Astrocyte of the spinal cord (primary cell): ENCODE measurements around the gene IQSEC3.
"Not testable (repeated sequence)": the region's sequence is repeated elsewhere in the genome, so short reads cannot be mapped to it uniquely, and the experiment has no call there.

Source experiments
- DNase-seq: peaks from one replicate; pipeline ENCODE4 v3.0.0; 2011; ENCODE audit warnings: low read depth, low spot score
- H3K4me3 ChIP-seq: 2 replicates; pipeline ENCODE4 v1.5.1; 2011; ENCODE audit warnings: low read depth, mild to moderate bottlenecking, low read length, moderate library complexity
- CTCF ChIP-seq: IDR thresholded peaks from 2 replicates; pipeline ENCODE4 v1.5.1; 2012; ENCODE audit warnings: low read depth, mild to moderate bottlenecking, low read length, inconsistent platforms
- in situ Hi-C: cut with HindIII; loops from 2 replicates; pipeline ENCODE4 v1.10.0; 2017; ENCODE audit warnings: low sequenced_read_pairs

Gene IQSEC3

DNA sequence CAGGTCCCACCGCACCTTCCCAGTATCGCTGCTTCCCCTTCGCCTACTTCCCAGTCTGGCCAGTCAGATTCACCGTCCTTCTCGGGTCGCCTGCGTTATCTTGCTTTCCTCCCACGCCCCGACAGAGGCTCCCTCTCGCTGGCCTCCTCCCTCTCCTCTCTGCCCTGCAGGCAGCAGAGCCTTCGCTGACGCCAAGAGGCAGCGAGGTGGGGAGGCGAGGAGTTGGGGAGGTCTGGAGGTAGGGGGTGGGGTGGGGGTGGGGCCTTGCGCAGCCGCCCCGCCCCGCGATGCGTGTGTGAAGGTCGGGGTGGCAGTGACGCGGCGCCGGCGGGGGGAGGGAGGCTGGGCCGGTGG lies at the start of gene IQSEC3:
Gene IQSEC3, plus strand, starts transcription at position 340 of the 354 bp plus-strand sequence. CDS start 116 bp downstream, outside the sequence.
- H3K4me3 ChIP-seq, in situ Hi-C loops: not testable (repeated sequence)

GRCh38 chr12:17370-18340 lies 48.9 kb upstream of the IQSEC3 start:
- DNase-seq, in situ Hi-C loops, H3K4me3 ChIP-seq: not testable (repeated sequence)

More for the DNA sequence above, at the start of gene IQSEC3:
- DNase-seq, result not testable (repeated sequence)

DNA sequence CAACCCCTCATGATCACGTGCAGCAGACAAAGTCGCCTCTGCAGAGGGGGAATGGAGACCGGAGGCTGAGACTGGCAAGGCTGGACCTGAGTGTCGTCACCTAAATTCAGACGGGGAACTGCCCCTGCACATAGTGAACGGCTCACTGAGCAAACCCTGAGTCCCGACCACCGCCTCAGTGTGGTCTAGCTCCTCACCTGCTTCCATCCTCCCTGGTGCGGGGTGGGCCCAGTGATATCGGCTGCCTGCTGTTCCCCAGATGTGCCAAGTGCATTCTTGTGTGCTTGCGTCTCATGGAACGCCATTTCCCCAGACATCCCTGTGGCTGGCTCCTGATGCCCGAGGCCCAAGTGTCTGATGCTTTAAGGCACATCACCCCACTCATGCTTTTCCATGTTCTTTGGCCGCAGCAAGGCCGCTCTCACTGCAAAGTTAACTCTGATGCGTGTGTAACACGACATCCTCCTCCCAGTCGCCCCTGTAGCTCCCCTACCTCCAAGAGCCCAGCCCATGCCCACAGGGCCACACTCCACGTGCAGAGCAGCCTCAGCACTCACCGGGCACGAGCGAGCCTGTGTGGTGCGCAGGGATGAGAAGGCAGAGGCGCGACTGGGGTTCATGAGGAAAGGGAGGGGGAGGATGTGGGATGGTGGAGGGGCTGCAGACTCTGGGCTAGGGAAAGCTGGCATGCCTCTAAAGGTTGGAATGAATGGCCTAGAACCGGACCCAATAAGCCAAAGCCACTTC lies 47.6 kb upstream of the IQSEC3 start:
- H3K4me3 ChIP-seq, in situ Hi-C loops, DNase-seq: not testable (repeated sequence)

GRCh38 chr12:19906-20305 lies 46.7 kb upstream of the IQSEC3 start:
- DNase-seq, H3K4me3 ChIP-seq, in situ Hi-C loops: not testable (repeated sequence)

DNA sequence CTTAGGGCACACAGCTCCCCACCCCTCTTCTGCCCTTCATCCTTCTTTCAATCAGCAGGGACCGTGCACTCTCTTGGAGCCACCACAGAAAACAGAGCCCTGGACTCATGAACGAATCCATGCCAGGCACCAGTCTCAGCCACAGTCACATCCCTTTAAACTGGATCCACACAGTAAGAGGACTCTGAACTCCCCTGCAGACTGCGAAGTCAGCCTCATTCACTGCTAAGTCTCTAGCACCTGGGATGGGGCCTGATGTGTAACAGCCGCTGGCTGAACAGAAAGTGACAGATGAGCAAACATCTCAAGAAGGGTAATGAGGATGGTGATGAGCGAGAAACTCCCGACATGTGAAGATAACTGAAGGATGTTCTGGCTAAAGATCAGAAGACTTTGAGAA lies 45.8 kb upstream of the IQSEC3 start:
- in situ Hi-C loops, result no loop called here
- DNase-seq, result no peak
- TF ChIP-seq CTCF, result no peak
- no peak overlapping the region for H3K4me3 ChIP-seq

- in situ Hi-C loops, result no loop called here
- DNase-seq, result no peak
- TF ChIP-seq CTCF, result no peak
- H3K4me3 ChIP-seq, result no peak overlapping the region
Measured at GRCh38 chr12:21301-22189, 45.0 kb upstream of the IQSEC3 start.

- in situ Hi-C loops, result no loop called here
- no peak for DNase-seq
- no peak for TF ChIP-seq CTCF
- H3K4me3 ChIP-seq, result no peak overlapping the region
Measured at GRCh38 chr12:22190-22529, 44.4 kb upstream of the IQSEC3 start.

- DNase-seq, result no peak
- no peak for TF ChIP-seq CTCF
- no peak overlapping the region for H3K4me3 ChIP-seq
- in situ Hi-C loops, result no loop called here
Measured at GRCh38 chr12:22530-23201, 43.9 kb upstream of the IQSEC3 start.

GRCh38 chr12:27904-28303 lies 38.7 kb upstream of the IQSEC3 start:
- H3K4me3 ChIP-seq, DNase-seq, in situ Hi-C loops: not testable (repeated sequence)

DNA sequence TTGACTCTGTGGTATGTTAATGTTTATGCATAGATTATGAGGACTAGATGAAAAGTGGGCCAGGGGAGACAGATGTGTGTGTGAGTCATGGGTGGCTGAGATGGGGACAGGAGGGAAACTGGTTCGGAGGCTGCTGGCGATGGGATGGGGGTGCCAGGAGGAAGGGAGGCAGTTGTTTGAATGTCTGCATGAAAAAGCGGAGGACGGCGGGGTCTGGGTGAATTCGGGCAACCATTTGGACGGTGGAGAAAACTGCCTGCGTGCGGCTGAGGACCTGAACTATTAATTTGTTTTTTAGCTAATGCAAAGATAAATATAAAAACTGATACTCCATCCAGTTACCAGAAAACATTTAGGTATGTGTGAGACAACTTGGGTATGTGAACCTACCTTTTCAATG lies 27.8 kb upstream of the IQSEC3 start:
- DNase-seq, H3K4me3 ChIP-seq, in situ Hi-C loops: not testable (repeated sequence)

DNA sequence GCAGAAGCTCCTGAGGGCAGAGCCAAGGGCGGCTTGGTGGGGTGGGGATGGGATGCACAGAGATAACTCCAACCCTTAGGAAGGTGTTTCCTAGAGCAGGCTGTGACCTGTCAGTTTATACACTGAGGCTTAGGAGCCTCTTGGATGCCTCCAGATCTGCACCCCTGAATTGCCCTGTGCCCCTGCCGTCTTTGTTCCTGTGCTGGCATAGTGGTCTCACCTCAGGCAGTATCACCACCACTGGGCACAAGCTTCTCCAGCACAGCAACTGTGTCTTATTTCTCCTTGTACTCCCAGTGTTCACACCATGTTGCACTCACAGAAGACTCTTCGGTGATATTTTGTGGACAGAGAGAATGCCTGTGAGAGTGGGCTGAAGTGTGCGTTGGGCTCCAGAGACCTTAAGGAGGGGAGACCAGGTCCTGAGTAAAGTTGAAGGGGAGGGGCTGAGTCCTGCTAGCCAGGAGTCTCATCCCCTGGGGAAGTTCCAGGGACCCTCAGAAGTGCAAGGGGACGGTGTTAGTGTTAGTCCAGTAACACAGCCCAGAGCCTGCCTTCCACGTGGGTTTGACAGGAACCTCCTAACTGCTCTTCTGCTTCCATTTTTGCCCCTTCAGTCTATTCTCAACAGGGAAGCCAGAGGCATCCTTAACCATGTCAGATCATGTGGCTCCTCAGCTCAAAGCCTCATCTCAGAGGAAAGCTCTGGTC lies 26.9 kb upstream of the IQSEC3 start:
- DNase-seq, in situ Hi-C loops, H3K4me3 ChIP-seq: not testable (repeated sequence)
